Breast epithelium (tissue), 4 donors: ENCODE data around the gene TOX3. TPM values are rescaled to one million over a fixed set of nuclear protein-coding genes. Genes with fewer than 3 reads are reported as not detected.

ENCODE experiments used
- DNase-seq, 2 donors: peaks; one replicate each; pipeline ENCODE4 v3.0.0-alpha.2; 2019; ENCODE audit warnings: low spot score in 2 of 2
- H3K27ac ChIP-seq, 2 donors: fragments of 200-600 bp; sonication (generic) in 1 of 2; one replicate each; pipeline ENCODE4 v1.5.1; 2016 to 2019; ENCODE audit warnings: mild to moderate bottlenecking in 1 of 2
- H3K27me3 ChIP-seq, 2 donors: fragments of 200-600 bp; sonication (generic) in 1 of 2; one replicate each; pipeline versions ENCODE4 v1.5.1 to v1.6.0; 2017 to 2019; ENCODE audit warnings: control low read depth in 1 of 2, mild to moderate bottlenecking in 1 of 2
- H3K36me3 ChIP-seq: fragments of 200-600 bp; one replicate; pipeline ENCODE4 v1.5.1; 2019
- H3K4me1 ChIP-seq, 2 donors: fragments of 200-600 bp; sonication (generic); one replicate each; pipeline ENCODE4 v1.5.1; 2016 to 2019; ENCODE audit warnings: control low read depth in 1 of 2
- H3K4me3 ChIP-seq, 3 donors: fragments of 200-600 bp; sonication (generic); 1 replicate in 2 of 3; 2 replicates in 1 of 3; pipeline ENCODE4 v1.5.1; 2016 to 2019; ENCODE audit warnings: mild to moderate bottlenecking in 3 of 3, moderate library complexity in 2 of 3
- H3K9me3 ChIP-seq, 2 donors: fragments of 200-600 bp; sonication (generic) in 1 of 2; one replicate each; pipeline ENCODE4 v1.5.1; 2016 to 2019; ENCODE audit warnings: control low read depth in 1 of 2
- POLR2A ChIP-seq: fragments of 450-650 bp; IDR thresholded peaks from one replicate; pipeline ENCODE4 v1.6.1; 2016; ENCODE audit warnings: antibody characterized with exemption, mild to moderate bottlenecking, moderate library complexity
- POLR2AphosphoS5 ChIP-seq, 3 donors: sonication (generic); formaldehyde crosslinking; IDR thresholded peaks; one replicate each; pipeline ENCODE4 v1.6.1; 2017; ENCODE audit warnings: antibody characterized with exemption in 3 of 3
- intact Hi-C: fragments of 100-400 bp; cut with DNase I; formaldehyde crosslinking; loops from one replicate; pipeline ENCODE4 v1.15.1; 2023; ENCODE audit warnings: low total_unique reads
- total RNA-seq, 3 donors: library from RNA; depleted of rRNA; stranded (reverse); fragments of >200 nt; gene quantifications; one replicate each; pipeline ENCODE4 v1.1.0, GENCODE V29; 2016
- TF ChIP-seq, protein P1 (sequence below), 3 donors: fragments of 450-650 bp; IDR thresholded peaks; one replicate each; pipeline ENCODE4 v1.5.1; 2016 to 2017; ENCODE audit warnings: antibody characterized with exemption in 3 of 3, mild to moderate bottlenecking in 3 of 3, moderate library complexity in 3 of 3

Gene TOX3
- total RNA-seq, 3 donors from 2014 or later, result 6.9 to 9.2 TPM; not detected in 1

DNA sequence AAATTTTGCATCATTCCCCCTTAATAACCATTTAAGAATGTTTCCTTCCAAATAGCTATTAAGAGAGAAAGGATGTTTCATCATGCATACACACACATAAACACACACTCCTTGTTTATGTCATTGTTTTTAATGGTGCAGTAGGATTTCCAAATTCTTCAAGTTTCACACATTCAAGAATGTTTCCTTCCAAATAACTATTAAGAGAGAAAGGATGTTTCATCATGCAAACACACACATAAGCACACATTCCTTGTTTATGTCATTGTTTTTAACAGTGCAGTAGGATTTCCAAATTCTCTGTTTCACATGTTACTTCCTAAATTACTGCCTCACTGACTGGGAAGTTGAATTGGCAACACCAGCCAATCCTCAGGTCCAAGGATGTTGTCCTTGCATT is 7.8 kb downstream of the TOX3 start:
- H3K4me3 ChIP-seq, result no peak overlapping the region
- no peak overlapping the region for H3K27ac ChIP-seq
- DNase-seq, result no peak
- no peaks in the 10 kb centered on the region for H3K9me3 ChIP-seq
- H3K4me1 ChIP-seq, result no peaks in the 10 kb centered on the region
- H3K27me3 ChIP-seq, result peaks cover 0 to 7% of the 10 kb centered on the region in 2 donors
- TF ChIP-seq, protein P1, sequence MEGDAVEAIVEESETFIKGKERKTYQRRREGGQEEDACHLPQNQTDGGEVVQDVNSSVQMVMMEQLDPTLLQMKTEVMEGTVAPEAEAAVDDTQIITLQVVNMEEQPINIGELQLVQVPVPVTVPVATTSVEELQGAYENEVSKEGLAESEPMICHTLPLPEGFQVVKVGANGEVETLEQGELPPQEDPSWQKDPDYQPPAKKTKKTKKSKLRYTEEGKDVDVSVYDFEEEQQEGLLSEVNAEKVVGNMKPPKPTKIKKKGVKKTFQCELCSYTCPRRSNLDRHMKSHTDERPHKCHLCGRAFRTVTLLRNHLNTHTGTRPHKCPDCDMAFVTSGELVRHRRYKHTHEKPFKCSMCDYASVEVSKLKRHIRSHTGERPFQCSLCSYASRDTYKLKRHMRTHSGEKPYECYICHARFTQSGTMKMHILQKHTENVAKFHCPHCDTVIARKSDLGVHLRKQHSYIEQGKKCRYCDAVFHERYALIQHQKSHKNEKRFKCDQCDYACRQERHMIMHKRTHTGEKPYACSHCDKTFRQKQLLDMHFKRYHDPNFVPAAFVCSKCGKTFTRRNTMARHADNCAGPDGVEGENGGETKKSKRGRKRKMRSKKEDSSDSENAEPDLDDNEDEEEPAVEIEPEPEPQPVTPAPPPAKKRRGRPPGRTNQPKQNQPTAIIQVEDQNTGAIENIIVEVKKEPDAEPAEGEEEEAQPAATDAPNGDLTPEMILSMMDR (IDR thresholded peaks at IDR 0.05), result no peak
- no peak for TF ChIP-seq POLR2A
- no peaks in the 10 kb centered on the region for H3K36me3 ChIP-seq
- intact Hi-C loops, result no loop called here

DNA sequence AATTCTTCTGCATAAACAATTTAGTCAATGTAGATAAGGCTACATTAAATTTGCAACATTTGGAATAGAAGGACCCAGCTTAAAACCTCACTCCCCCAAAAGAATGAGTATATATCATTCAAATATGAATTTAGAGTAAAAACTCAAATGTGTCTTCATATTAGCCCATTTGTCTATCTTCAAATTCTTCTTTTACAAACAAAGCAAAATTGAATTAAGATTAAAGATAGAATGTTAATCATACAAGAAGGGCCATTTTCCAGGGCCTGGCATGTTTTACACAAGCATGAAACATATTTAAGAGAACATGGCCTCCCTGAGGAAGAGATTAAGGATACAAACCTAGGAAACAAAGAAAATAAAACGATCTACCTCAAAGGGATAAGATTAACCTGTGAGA is 8.4 kb downstream of the TOX3 start:
- no peak for TF ChIP-seq POLR2A
- TF ChIP-seq, protein P1 (IDR thresholded peaks at IDR 0.05), result no peak
- no peak for TF ChIP-seq POLR2AphosphoS5 (IDR thresholded peaks at IDR 0.05)
- H3K36me3 ChIP-seq, result no peaks in the 10 kb centered on the region
- H3K27ac ChIP-seq, result no peak overlapping the region

DNA sequence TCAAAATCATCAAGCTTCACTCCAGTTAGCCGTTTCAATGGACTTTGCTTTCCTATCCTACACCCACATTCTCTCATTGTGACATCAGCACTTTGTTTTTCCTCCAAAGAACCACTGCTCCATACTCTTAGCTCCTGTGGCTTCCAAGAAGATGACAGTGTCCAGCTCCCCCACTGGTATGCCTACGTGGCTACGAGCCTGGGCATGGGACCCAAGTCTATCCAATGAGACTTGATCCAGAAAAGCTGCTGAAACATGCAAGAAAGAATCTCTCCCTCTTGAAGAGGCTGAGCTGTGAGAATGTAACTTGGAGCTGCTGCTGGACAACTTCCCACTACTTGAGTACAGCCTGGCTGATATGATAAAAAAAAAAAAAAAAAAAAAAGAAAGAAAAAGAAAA is 9.4 kb downstream of the TOX3 start:
- no peak overlapping the region for H3K4me3 ChIP-seq
- no peaks in the 10 kb centered on the region for H3K36me3 ChIP-seq
- no peak for DNase-seq
- no peaks in the 10 kb centered on the region for H3K9me3 ChIP-seq
- no peaks in the 10 kb centered on the region for H3K27me3 ChIP-seq
- no peak overlapping the region for H3K27ac ChIP-seq
- intact Hi-C loops, result no loop called here
- H3K4me1 ChIP-seq, result no peaks in the 10 kb centered on the region
- TF ChIP-seq POLR2A (no peak), POLR2AphosphoS5 (IDR thresholded peaks at IDR 0.05) (no peak)
- TF ChIP-seq, protein P1 (IDR thresholded peaks at IDR 0.05), result no peak

More for the DNA sequence above, 8.4 kb downstream of the TOX3 start:
- Histone ChIP-seq H3K9me3 (no peaks in the 10 kb centered on the region), H3K27me3 (peaks cover 0 to under 1% of the 10 kb centered on the region in 2 donors), H3K4me3 (no peak overlapping the region), H3K4me1 (no peaks in the 10 kb centered on the region)
- DNase-seq, result no peak
- intact Hi-C loops, result no loop called here

DNA sequence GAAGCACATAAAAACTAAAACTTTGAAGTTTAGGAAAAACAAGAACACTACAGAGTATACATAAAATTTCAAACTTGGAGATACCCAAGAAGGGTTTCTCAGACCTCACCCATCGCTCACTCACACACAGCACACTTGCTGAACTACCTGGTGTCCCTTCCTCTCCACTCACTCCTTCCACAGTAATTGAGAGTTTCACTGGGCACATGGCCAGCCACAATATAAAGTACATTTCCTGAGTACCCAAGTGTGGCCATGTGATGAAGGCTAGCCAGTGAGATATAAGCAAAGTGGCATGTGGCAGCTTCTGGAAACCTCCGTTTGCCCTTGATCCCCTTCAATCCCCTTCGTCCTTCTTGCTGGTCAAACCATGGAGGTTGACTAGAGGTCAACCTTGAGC is 11.9 kb downstream of the TOX3 start:
- no peaks in the 10 kb centered on the region for H3K36me3 ChIP-seq
- DNase-seq, result no peak
- H3K4me1 ChIP-seq, result no peaks in the 10 kb centered on the region
- TF ChIP-seq POLR2A (no peak), POLR2AphosphoS5 (IDR thresholded peaks at IDR 0.05) (no peak)
- TF ChIP-seq, protein P1 (IDR thresholded peaks at IDR 0.05), result no peak
- H3K9me3 ChIP-seq, result no peaks in the 10 kb centered on the region
- intact Hi-C loops, result no loop called here
- no peaks in the 10 kb centered on the region for H3K27me3 ChIP-seq
- H3K4me3 ChIP-seq, result no peak overlapping the region
- H3K27ac ChIP-seq, result no peak overlapping the region

DNA sequence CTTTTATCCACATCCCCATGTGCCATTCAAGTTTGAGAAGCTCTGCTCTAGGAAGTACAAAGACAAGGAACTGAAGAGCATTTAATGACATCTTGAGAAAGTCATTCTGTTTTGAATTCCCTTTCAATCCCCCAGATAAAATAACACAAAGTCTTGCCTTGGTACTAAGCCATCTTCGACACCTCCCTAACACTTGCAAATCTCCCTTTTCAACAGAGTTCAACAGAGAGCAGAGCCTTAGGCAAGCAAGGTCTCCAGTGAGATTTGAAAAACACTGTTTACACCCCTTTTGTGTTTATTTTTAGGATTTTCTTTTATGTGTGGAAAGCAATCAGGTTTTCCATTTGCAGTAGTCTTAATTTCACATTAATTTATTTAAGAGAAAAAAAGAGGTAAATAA is 13.6 kb downstream of the TOX3 start:
- no peaks in the 10 kb centered on the region for H3K4me1 ChIP-seq
- H3K9me3 ChIP-seq, result no peaks in the 10 kb centered on the region
- TF ChIP-seq POLR2A, result no peak
- no peak for TF ChIP-seq POLR2AphosphoS5 (IDR thresholded peaks at IDR 0.05)
- TF ChIP-seq, protein P1 (IDR thresholded peaks at IDR 0.05), result no peak
- no peak for DNase-seq
- H3K27me3 ChIP-seq, result no peaks in the 10 kb centered on the region
- H3K36me3 ChIP-seq, result no peaks in the 10 kb centered on the region
- H3K27ac ChIP-seq, result no peak overlapping the region
- no peak overlapping the region for H3K4me3 ChIP-seq
- intact Hi-C loops, result no loop called here
